ENCODE data around the gene HCFC1. TPM values are rescaled to one million over a fixed set of nuclear protein-coding genes. Genes with fewer than 3 reads are reported as not detected.
A peak's percentile ranks its signal among the peaks of the same experiment; 100 is the strongest.

Gene HCFC1
- total and polyA plus RNA-seq, 7 experiments from 2014 or later, result 6.6 to 106 (median 52.9) TPM

GRCh38 chrX:153908219-153908860, 63.3 kb downstream of the HCFC1 start:
- CTCF ChIA-PET, result no interaction called here
- no peak for DNase-seq
- ATAC-seq, result no peak
- peaks cover 6 to 29% (median 19%) of the 10 kb centered on the region in 7 donors for H3K4me1 Mint-ChIP-seq
- POLR2A ChIA-PET, result interaction anchor here (10.4 kb wide), 1 partner anchor 16 kb away, joined by 111 read pairs; the partner anchor contains the start of gene ARHGAP4
- H3K9me3 ChIP-seq (ENCODE audit: control insufficient read depth in 2 of 3, low read length in 3 of 3), result no peaks in the 10 kb centered on the region
- no peak overlapping the region for H3K4me3 Mint-ChIP-seq
- H3K9me3 Mint-ChIP-seq, result no peaks in the 10 kb centered on the region
- intact Hi-C loops (cut with micrococcal nuclease), result loop anchor here in 1 of 2 donors (5.0 kb wide), 1 partner anchor 39 kb away; no protein-coding TSS in a partner anchor
- no peak overlapping the region for H3K4me3 ChIP-seq (ENCODE audit: low read length)
- peaks cover 16 to 21% of the 10 kb centered on the region in 2 donors for H3K4me1 ChIP-seq (ENCODE audit: control insufficient read depth in 2 of 2, insufficient read depth in 2 of 2, low read length in 2 of 2)
- H3K27me3 Mint-ChIP-seq, result no peaks in the 10 kb centered on the region
- H3K27me3 ChIP-seq (ENCODE audit: control insufficient read depth in 2 of 2, insufficient read depth in 2 of 2, low read length in 2 of 2), result no peaks in the 10 kb centered on the region
- H3K27ac ChIP-seq (ENCODE audit: low read depth, low read length), result peak overlapping the region; percentile 35
- H3K36me3 Mint-ChIP-seq, result peaks cover 0 to 5% (median 4%) of the 10 kb centered on the region in 5 donors
- H3K27ac Mint-ChIP-seq, result peak overlapping the region in 2 of 9 donors; percentile 17 to 36
- H3K36me3 ChIP-seq (ENCODE audit: control insufficient read depth in 2 of 3, insufficient read depth in 3 of 3, low read length in 3 of 3), result peaks cover 0 to 38% (median 0%) of the 10 kb centered on the region in 3 experiments

DNA sequence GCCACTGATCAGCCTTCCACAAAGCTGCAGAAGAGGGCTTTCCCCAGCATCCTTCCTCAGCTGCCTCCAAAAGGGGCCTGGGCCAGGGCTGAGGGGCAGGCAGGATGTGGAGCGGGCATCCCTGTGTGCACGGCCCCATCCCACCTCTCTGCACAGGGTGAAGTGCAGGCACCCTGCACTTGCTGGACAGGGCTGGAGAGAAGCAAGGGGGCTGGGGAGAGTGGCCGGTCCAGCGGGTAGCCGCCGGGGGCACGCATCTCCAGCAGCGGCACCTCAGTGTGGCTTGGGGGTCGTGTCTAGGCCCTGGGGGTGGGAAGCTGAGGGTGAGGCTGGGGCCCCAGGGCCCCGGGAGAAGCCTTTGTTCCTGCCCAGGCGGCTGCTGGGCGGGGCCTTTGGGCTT, 64.2 kb downstream of the HCFC1 start:
- Histone ChIP-seq H3K27ac (ENCODE audit: low read depth, low read length) (no peak overlapping the region), H3K4me3 (ENCODE audit: low read length) (no peak overlapping the region), H3K9me3 (ENCODE audit: control insufficient read depth in 2 of 3, low read length in 3 of 3) (no peaks in the 10 kb centered on the region), H3K36me3 (ENCODE audit: control insufficient read depth in 2 of 3, insufficient read depth in 3 of 3, low read length in 3 of 3) (peaks cover 0 to 30% (median 0%) of the 10 kb centered on the region in 3 experiments), H3K4me1 (ENCODE audit: control insufficient read depth in 2 of 2, insufficient read depth in 2 of 2, low read length in 2 of 2) (peaks cover 16 to 25% of the 10 kb centered on the region in 2 donors), H3K27me3 (ENCODE audit: control insufficient read depth in 2 of 2, insufficient read depth in 2 of 2, low read length in 2 of 2) (no peaks in the 10 kb centered on the region)
- Mint-ChIP-seq H3K4me1 (peaks cover 11 to 33% (median 23%) of the 10 kb centered on the region in 7 donors), H3K4me3 (no peak overlapping the region), H3K27me3 (no peaks in the 10 kb centered on the region), H3K9me3 (peaks cover 0 to 1% (median 0%) of the 10 kb centered on the region in 11 donors), H3K36me3 (peaks cover 0 to 5% (median 4%) of the 10 kb centered on the region in 5 donors), H3K27ac (no peak overlapping the region)
- ChIA-PET CTCF (interaction anchor here (1.3 kb wide), 1 partner anchor 43 kb away, joined by 5 read pairs; no protein-coding TSS in a partner anchor), POLR2A (interaction anchor here (0.9 to 10.4 kb wide), 3 partner anchors 17 to 113 kb away, joined by 3 to 111 read pairs (median 3); partner anchors contain the start of genes ARHGAP4, IDH3G and SSR4)
- DNase-seq (no peak), ATAC-seq (no peak)
- intact Hi-C loops (cut with micrococcal nuclease), result loop anchor here in 1 of 2 donors (2.0 to 5.0 kb wide), 2 partner anchors 17 to 40 kb away; no protein-coding TSS in a partner anchor

GRCh38 chrX:153906126-153906917, 65.3 kb downstream of the HCFC1 start:
- peak overlapping the region in 7 of 9 donors; percentile 16 to 79 (median 33) for H3K27ac Mint-ChIP-seq
- H3K36me3 ChIP-seq (ENCODE audit: control insufficient read depth in 2 of 3, insufficient read depth in 3 of 3, low read length in 3 of 3), result peaks cover 0 to 26% (median 0%) of the 10 kb centered on the region in 3 experiments
- ChIA-PET CTCF (interaction anchor here (1.3 kb wide), 1 partner anchor 44 kb away, joined by 5 read pairs; no protein-coding TSS in a partner anchor), POLR2A (interaction anchor here (0.7 to 10.4 kb wide), 7 partner anchors 11 to 112 kb away, joined by 3 to 111 read pairs (median 3); partner anchors contain the start of genes ARHGAP4, IDH3G and SSR4)
- peaks cover 21 to 28% of the 10 kb centered on the region in 2 donors for H3K4me1 ChIP-seq (ENCODE audit: control insufficient read depth in 2 of 2, insufficient read depth in 2 of 2, low read length in 2 of 2)
- intact Hi-C loops (cut with micrococcal nuclease), result loop anchor here in 1 of 2 donors (2.0 to 5.0 kb wide), 2 partner anchors 18 to 41 kb away; no protein-coding TSS in a partner anchor
- H3K9me3 ChIP-seq (ENCODE audit: control insufficient read depth in 2 of 3, low read length in 3 of 3), result no peaks in the 10 kb centered on the region
- no peaks in the 10 kb centered on the region for H3K27me3 ChIP-seq (ENCODE audit: control insufficient read depth in 2 of 2, insufficient read depth in 2 of 2, low read length in 2 of 2)
- DNase-seq, result no peak
- no peaks in the 10 kb centered on the region for H3K27me3 Mint-ChIP-seq
- ATAC-seq, result peak; percentile 68
- no peak overlapping the region for H3K4me3 ChIP-seq (ENCODE audit: low read length)
- no peak overlapping the region for H3K27ac ChIP-seq (ENCODE audit: low read depth, low read length)
- H3K4me3 Mint-ChIP-seq, result peak overlapping the region in 1 of 10 donors; percentile 39
- H3K9me3 Mint-ChIP-seq, result peaks cover 0 to 3% (median 0%) of the 10 kb centered on the region in 11 donors
- peaks cover 11 to 34% (median 24%) of the 10 kb centered on the region in 7 donors for H3K4me1 Mint-ChIP-seq
- peaks cover 0 to 2% (median 0%) of the 10 kb centered on the region in 5 donors for H3K36me3 Mint-ChIP-seq

DNA sequence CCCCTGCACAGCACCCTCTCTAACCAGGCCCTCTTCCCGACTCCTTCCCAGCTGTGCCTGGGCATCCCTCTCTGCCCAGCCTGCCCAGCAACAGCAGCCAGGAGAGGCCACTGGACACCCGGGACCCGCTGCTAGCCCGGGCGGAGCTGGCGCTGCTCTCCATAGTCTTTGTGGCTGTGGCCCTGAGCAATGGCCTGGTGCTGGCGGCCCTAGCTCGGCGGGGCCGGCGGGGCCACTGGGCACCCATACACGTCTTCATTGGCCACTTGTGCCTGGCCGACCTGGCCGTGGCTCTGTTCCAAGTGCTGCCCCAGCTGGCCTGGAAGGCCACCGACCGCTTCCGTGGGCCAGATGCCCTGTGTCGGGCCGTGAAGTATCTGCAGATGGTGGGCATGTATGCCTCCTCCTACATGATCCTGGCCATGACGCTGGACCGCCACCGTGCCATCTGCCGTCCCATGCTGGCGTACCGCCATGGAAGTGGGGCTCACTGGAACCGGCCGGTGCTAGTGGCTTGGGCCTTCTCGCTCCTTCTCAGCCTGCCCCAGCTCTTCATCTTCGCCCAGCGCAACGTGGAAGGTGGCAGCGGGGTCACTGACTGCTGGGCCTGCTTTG, 66.0 kb downstream of the HCFC1 start:
- peaks cover 25 to 27% of the 10 kb centered on the region in 2 donors for H3K4me1 ChIP-seq (ENCODE audit: control insufficient read depth in 2 of 2, insufficient read depth in 2 of 2, low read length in 2 of 2)
- H3K9me3 ChIP-seq (ENCODE audit: control insufficient read depth in 2 of 3, low read length in 3 of 3), result no peaks in the 10 kb centered on the region
- H3K4me3 ChIP-seq (ENCODE audit: low read length), result no peak overlapping the region
- H3K4me3 Mint-ChIP-seq, result peak overlapping the region in 1 of 10 donors; percentile 39
- DNase-seq (no peak), ATAC-seq (no peak)
- H3K27ac ChIP-seq (ENCODE audit: low read depth, low read length), result no peak overlapping the region
- H3K9me3 Mint-ChIP-seq, result peaks cover 0 to 3% (median 0%) of the 10 kb centered on the region in 11 donors
- H3K4me1 Mint-ChIP-seq, result peaks cover 14 to 41% (median 31%) of the 10 kb centered on the region in 7 donors
- intact Hi-C loops (cut with micrococcal nuclease), result loop anchor here in 1 of 2 donors (2.0 to 5.0 kb wide), 2 partner anchors 19 to 42 kb away; no protein-coding TSS in a partner anchor
- H3K27me3 Mint-ChIP-seq, result no peaks in the 10 kb centered on the region
- peaks cover 0 to 20% (median 0%) of the 10 kb centered on the region in 3 experiments for H3K36me3 ChIP-seq (ENCODE audit: control insufficient read depth in 2 of 3, insufficient read depth in 3 of 3, low read length in 3 of 3)
- ChIA-PET CTCF (no interaction called here), POLR2A (interaction anchor here (0.9 to 10.4 kb wide), 3 partner anchors 10 to 80 kb away, joined by 3 to 111 read pairs (median 3); partner anchors contain the start of gene ARHGAP4)
- H3K27ac Mint-ChIP-seq, result peak overlapping the region in 6 of 9 donors; percentile 5 to 79 (median 46)
- no peaks in the 10 kb centered on the region for H3K27me3 ChIP-seq (ENCODE audit: control insufficient read depth in 2 of 2, insufficient read depth in 2 of 2, low read length in 2 of 2)
- peaks cover 0 to 2% (median 0%) of the 10 kb centered on the region in 5 donors for H3K36me3 Mint-ChIP-seq

- ChIA-PET POLR2A (no interaction called here), CTCF (no interaction called here)
- Mint-ChIP-seq H3K36me3 (peaks cover 0 to 2% (median 0%) of the 10 kb centered on the region in 5 donors), H3K27ac (peak within 1 kb of the TSS; percentile 68 to 93 (median 83)), H3K4me3 (peak within 1 kb of the TSS; percentile 23 to 87 (median 63)), H3K27me3 (no peaks in the 10 kb centered on the region), H3K9me3 (peaks cover 0 to 3% (median 0%) of the 10 kb centered on the region in 11 donors), H3K4me1 (peaks cover 16 to 45% (median 33%) of the 10 kb centered on the region in 7 donors)
- peaks cover 25 to 27% of the 10 kb centered on the region in 2 donors for H3K4me1 ChIP-seq (ENCODE audit: control insufficient read depth in 2 of 2, insufficient read depth in 2 of 2, low read length in 2 of 2)
- intact Hi-C loops (cut with micrococcal nuclease), result loop anchor here in 1 of 2 donors (5.0 kb wide), 2 partner anchors 87 to 142 kb away; partner anchors contain the start of gene PLXNB3
- peak; percentile 18 for ATAC-seq
- H3K4me3 ChIP-seq (ENCODE audit: low read length), result no peak within 1 kb of the TSS
- no peaks in the 10 kb centered on the region for H3K27me3 ChIP-seq (ENCODE audit: control insufficient read depth in 2 of 2, insufficient read depth in 2 of 2, low read length in 2 of 2)
- DNase-seq, result no peak
- no peak within 1 kb of the TSS for H3K27ac ChIP-seq (ENCODE audit: low read depth, low read length)
- H3K36me3 ChIP-seq (ENCODE audit: control insufficient read depth in 2 of 3, insufficient read depth in 3 of 3, low read length in 3 of 3), result peaks cover 0 to 8% (median 0%) of the 10 kb centered on the region in 3 experiments
- H3K9me3 ChIP-seq (ENCODE audit: control insufficient read depth in 2 of 3, low read length in 3 of 3), result no peaks in the 10 kb centered on the region
Measured at GRCh38 chrX:153903991-153904957, 67.3 kb downstream of the HCFC1 start, which contains the start of gene AVPR2. Gene AVPR2, plus strand, starts transcription at chrX:153904673. Its CDS starts 473 bp downstream, at chrX:153905146.

Measured in naive thymus-derived CD4-positive, alpha-beta T cell (primary cell).